Activated naive CD8-positive, alpha-beta T cell treated with anti-CD3 and anti-CD28 coated beads, Interleukin-2, amount 10 ng/mL, durations not matched to agents 7 days and 5 days (primary cell): Measurements from ENCODE around the gene NUCB1. TPM values are rescaled to one million over a fixed set of nuclear protein-coding genes. Genes with fewer than 3 reads are reported as not detected.

Source experiments
- ATAC-seq: fragments of 150-1000 bp; cut with Tn5 transposase; one replicate; pipeline ENCODE4 v1.10.0; 2021; ENCODE audit warnings: low read depth, moderate library complexity
- POLR2A ChIA-PET: fragments of 350-600 bp; sonication (Branson Sonifier 250); formaldehyde crosslinking; loops from one replicate; lab custom pipeline; 2021; ENCODE audit warnings: antibody characterized with exemption; lab: Charles Lee
- DNase-seq: peaks from one replicate; pipeline ENCODE4 v3.0.0; 2021
- H3K27ac Mint-ChIP-seq: one replicate; pipeline ENCODE4 v1.8.0; 2022; ENCODE audit warnings: mild to moderate bottlenecking, mixed read lengths
- H3K27me3 Mint-ChIP-seq: one replicate; pipeline ENCODE4 v1.8.0; 2022; ENCODE audit warnings: mild to moderate bottlenecking, moderate library complexity, mixed read lengths
- H3K36me3 Mint-ChIP-seq: one replicate; pipeline ENCODE4 v1.8.0; 2021; ENCODE audit warnings: mild to moderate bottlenecking, mixed read lengths
- H3K4me1 Mint-ChIP-seq: one replicate; pipeline ENCODE4 v1.8.0; 2021; ENCODE audit warnings: mixed read lengths
- H3K4me3 Mint-ChIP-seq: one replicate; pipeline ENCODE4 v1.8.0; 2022; ENCODE audit warnings: mild to moderate bottlenecking, moderate library complexity, mixed read lengths
- H3K9me3 Mint-ChIP-seq: one replicate; pipeline ENCODE4 v1.8.0; 2021; ENCODE audit warnings: mixed read lengths
- total RNA-seq, 2 experiments: library from RNA; stranded (reverse); gene quantifications; one replicate each; pipeline ENCODE4 v1.2.3, GENCODE V29; 2021

Gene NUCB1
- total RNA-seq, result 100 to 1,000 TPM; 203 to 214 TPM

- DNase-seq (peak; percentile 99), ATAC-seq (peak; percentile 89)
- Mint-ChIP-seq H3K27ac (peak within 1 kb of the TSS; percentile 96), H3K9me3 (no peaks in the 10 kb centered on the region), H3K4me3 (peak within 1 kb of the TSS; percentile 96), H3K36me3 (peaks cover 33% of the 10 kb centered on the region), H3K27me3 (peaks cover 16% of the 10 kb centered on the region), H3K4me1 (peaks cover 24% of the 10 kb centered on the region)
- POLR2A ChIA-PET, result interaction anchor here (0.5 to 4.2 kb wide), 17 partner anchors 11 to 686 kb away, joined by 3 to 79 read pairs (median 6); partner anchors contain the start of genes BAX, DHDH, FTL and GYS1
These were observed at the start of gene NUCB1 for GRCh38 chr19:48899781-48900476. Gene NUCB1 (plus strand): TSS chr19:48900312. CDS start chr19:48900797, 485 bp downstream.

- Mint-ChIP-seq H3K27me3 (peaks cover 2% of the 10 kb centered on the region), H3K27ac (no peak overlapping the region), H3K36me3 (no peaks in the 10 kb centered on the region), H3K4me3 (no peak overlapping the region), H3K4me1 (no peaks in the 10 kb centered on the region), H3K9me3 (no peaks in the 10 kb centered on the region)
- ATAC-seq (no peak), DNase-seq (no peak)
- POLR2A ChIA-PET, result no interaction called here
These were observed 47.8 kb upstream of the NUCB1 start for GRCh38 chr19:48852292-48852691.

- ATAC-seq (no peak), DNase-seq (no peak)
- Mint-ChIP-seq H3K4me1 (no peaks in the 10 kb centered on the region), H3K9me3 (no peaks in the 10 kb centered on the region), H3K27me3 (peaks cover 2% of the 10 kb centered on the region), H3K4me3 (no peak overlapping the region), H3K27ac (no peak overlapping the region), H3K36me3 (no peaks in the 10 kb centered on the region)
- POLR2A ChIA-PET, result no interaction called here
These were observed 46.6 kb upstream of the NUCB1 start for GRCh38 chr19:48853483-48853882.

DNA sequence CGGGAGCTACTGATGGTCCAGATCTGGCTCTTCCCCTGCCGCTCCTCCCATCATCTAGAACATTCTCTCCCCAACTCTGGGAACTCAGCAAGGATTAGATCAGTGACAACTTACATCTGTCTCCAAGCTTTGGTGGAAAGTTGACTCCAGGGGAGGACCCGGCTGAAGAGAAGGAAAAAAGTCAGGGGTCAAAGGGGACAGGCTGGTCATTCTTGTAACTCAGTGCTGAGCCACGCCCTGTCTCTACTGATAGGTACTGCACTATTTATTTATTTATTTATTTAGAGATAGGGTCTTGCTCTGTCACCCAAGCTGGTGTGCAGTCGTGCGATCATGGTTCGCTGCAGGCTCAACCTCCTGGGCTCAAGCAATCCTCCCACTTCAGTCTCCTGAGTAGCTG lies 46.0 kb upstream of the NUCB1 start:
- POLR2A ChIA-PET, result no interaction called here
- Mint-ChIP-seq H3K9me3 (no peaks in the 10 kb centered on the region), H3K36me3 (no peaks in the 10 kb centered on the region), H3K4me3 (no peak overlapping the region), H3K27me3 (peaks cover 2% of the 10 kb centered on the region), H3K4me1 (peaks cover 2% of the 10 kb centered on the region), H3K27ac (no peak overlapping the region)
- ATAC-seq (no peak), DNase-seq (no peak)

- Mint-ChIP-seq H3K36me3 (no peaks in the 10 kb centered on the region), H3K27ac (no peak overlapping the region), H3K4me3 (no peak overlapping the region), H3K4me1 (peaks cover 3% of the 10 kb centered on the region), H3K9me3 (no peaks in the 10 kb centered on the region), H3K27me3 (peaks cover 4% of the 10 kb centered on the region)
- POLR2A ChIA-PET, result no interaction called here
- ATAC-seq (no peak), DNase-seq (no peak)
These were observed 43.2 kb upstream of the NUCB1 start for GRCh38 chr19:48856921-48857320.

DNA sequence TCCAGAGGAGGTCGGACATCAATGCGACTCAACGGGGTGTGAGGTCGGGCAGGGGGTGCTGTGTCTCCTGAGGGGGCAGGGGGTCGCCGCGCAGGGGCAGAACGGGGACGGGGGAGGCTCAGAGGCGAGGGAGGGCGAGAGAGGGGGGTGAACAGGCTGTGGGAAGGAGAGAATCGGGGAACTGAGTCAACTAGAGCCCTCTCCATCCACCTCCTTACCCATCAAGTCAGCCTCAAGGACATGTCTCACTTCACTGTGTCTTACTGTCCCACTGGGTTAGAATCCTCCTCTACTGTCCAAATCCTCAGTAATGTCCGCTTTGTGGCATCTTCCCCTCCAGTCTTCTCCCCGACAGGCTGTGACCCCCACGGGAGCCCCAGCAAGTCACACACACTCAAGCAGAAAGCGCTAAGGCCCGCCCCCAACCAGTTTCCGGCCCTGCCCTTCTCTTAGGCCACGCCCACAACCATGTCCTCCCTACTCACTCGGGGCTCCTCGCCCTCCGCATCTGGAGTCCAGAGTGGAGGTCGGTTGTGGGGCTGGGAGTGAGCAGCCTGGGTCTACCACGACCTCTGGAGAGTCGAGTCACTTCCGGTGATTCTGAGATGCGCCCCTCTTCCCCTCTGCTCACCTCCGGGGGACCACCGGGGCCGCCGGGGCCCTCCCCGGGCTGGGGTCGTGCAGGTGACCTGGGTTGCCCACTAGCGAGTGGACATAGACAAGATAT lies 41.0 kb upstream of the NUCB1 start:
- POLR2A ChIA-PET, result interaction anchor here (0.5 to 1.3 kb wide), 5 partner anchors 13 to 120 kb away, joined by 3 to 9 read pairs (median 5); partner anchors contain the start of gene PPP1R15A
- Mint-ChIP-seq H3K4me1 (peaks cover 3% of the 10 kb centered on the region), H3K27ac (peak overlapping the region; percentile 89), H3K9me3 (no peaks in the 10 kb centered on the region), H3K4me3 (peak overlapping the region; percentile 95), H3K36me3 (no peaks in the 10 kb centered on the region), H3K27me3 (peaks cover 3% of the 10 kb centered on the region)
- ATAC-seq, result peak; percentile 87
- peak; percentile 80 for DNase-seq

DNA sequence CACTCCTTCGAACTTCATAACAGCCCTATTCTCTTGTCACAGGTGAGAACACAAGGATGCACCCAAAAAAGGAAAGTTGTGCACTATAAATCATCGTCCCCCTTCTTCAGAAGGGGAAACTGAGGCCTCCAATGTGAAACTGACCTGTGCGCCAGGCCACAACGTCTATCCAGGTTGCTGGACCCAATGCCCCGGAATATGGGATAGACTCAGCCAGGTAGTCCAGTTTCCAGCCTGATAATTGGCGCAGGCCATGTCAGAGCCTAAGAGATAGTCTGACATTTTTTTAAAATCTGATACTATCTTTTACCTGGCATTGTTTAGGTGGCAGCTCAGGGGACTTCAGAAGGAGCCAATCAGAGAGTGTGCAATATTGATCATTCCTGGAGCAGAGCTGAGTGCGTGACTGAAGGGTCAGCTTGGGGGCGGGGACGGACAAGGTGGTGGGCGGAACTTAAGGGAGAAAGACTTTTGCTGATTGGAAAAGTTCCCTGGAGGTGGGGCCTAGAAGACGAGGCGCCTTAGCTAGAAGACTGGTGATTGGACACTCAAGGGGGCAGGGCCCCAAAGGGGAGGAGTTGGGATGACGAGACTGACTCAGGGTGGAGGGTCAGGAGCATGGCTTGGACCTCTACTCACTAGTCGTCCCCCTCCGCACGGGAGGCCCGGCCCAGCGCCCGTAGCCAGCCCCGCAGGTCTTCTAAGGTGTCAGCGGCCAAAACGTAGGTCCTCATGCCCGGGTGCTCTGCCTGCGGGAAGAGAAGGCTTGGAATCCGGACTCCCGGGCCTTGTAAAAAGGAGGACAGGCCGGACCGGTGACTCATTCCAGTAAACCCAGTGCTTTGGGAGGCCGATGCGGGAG lies 40.2 kb upstream of the NUCB1 start:
- no peaks in the 10 kb centered on the region for H3K36me3 Mint-ChIP-seq
- peaks cover 5% of the 10 kb centered on the region for H3K27me3 Mint-ChIP-seq
- no peak for DNase-seq
- ATAC-seq, result no peak
- no peak overlapping the region for H3K27ac Mint-ChIP-seq
- H3K4me3 Mint-ChIP-seq, result no peak overlapping the region
- POLR2A ChIA-PET, result interaction anchor here (0.5 to 1.1 kb wide), 2 partner anchors 12 to 14 kb away, joined by 3 to 9 read pairs; partner anchors contain the start of gene PPP1R15A
- H3K9me3 Mint-ChIP-seq, result no peaks in the 10 kb centered on the region
- H3K4me1 Mint-ChIP-seq, result peaks cover 3% of the 10 kb centered on the region

DNA sequence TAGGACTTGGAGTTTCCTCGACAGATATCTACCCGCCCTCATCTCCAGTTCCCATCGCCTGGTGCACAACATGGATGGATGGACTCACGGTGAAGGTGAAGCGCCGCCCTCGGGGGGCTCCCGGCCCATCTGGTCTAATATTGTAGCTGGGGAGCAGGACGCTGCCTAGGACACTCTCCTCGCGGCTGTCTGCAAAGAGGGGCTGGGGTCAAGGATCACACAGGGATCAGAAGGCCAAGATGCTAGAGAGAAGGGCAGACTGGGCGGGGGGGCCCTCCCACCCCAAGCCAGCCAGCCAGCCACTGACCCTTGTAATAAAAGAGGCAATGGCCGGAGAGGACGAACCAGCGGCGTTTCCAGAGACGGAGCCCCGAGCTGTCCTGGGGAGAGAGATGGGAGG lies 38.8 kb upstream of the NUCB1 start:
- Mint-ChIP-seq H3K27ac (no peak overlapping the region), H3K27me3 (peaks cover 8% of the 10 kb centered on the region), H3K36me3 (no peaks in the 10 kb centered on the region), H3K4me3 (no peak overlapping the region), H3K4me1 (peaks cover 3% of the 10 kb centered on the region), H3K9me3 (no peaks in the 10 kb centered on the region)
- ATAC-seq (no peak), DNase-seq (no peak)
- POLR2A ChIA-PET, result no interaction called here

GRCh38 chr19:48862827-48863226 lies 37.3 kb upstream of the NUCB1 start:
- Mint-ChIP-seq H3K4me1 (peaks cover 3% of the 10 kb centered on the region), H3K27ac (no peak overlapping the region), H3K4me3 (no peak overlapping the region), H3K9me3 (no peaks in the 10 kb centered on the region), H3K27me3 (peaks cover 8% of the 10 kb centered on the region), H3K36me3 (no peaks in the 10 kb centered on the region)
- ATAC-seq (no peak), DNase-seq (no peak)
- POLR2A ChIA-PET, result interaction anchor here (1.2 kb wide), 1 partner anchor 9 kb away, joined by 3 read pairs; the partner anchor contains the start of gene PPP1R15A

GRCh38 chr19:48866692-48867091 lies 33.4 kb upstream of the NUCB1 start:
- POLR2A ChIA-PET, result no interaction called here
- ATAC-seq (no peak), DNase-seq (no peak)
- no peaks in the 10 kb centered on the region for H3K36me3 Mint-ChIP-seq
- H3K4me1 Mint-ChIP-seq, result peaks cover 3% of the 10 kb centered on the region
- H3K4me3 Mint-ChIP-seq, result no peak overlapping the region
- H3K27me3 Mint-ChIP-seq, result peaks cover 6% of the 10 kb centered on the region
- no peaks in the 10 kb centered on the region for H3K9me3 Mint-ChIP-seq
- no peak overlapping the region for H3K27ac Mint-ChIP-seq

DNA sequence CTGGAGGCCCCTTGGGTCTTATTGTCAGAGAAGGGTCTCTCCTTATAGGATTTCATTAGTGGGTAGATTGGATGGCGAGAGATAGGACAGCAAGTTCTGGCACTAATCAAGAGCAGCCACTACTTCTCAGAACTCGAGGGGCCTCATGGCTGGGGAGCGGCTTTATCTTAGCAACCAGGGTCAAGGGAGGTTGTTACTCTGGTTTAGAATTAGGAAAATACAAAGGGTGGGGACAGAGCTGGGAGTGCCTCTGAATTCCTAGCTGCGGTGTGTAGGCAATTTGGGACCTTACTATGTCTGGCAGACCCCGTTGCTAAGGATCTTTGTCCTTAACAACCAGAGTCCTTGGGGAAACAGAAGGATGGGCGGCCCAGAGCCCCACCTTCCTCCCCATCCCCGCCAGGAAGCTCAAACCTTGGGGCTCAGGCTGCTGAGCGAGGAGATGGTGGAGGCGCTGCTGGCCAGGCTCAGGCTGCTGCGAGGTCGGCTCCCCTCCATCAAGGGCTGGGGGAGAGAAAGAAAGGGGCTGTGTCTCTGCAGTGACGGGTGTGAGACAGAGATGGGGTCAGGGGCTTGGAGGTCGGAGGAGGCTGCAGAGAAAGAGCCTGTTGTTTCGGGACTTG lies 32.9 kb upstream of the NUCB1 start:
- H3K4me3 Mint-ChIP-seq, result no peak overlapping the region
- H3K27ac Mint-ChIP-seq, result no peak overlapping the region
- POLR2A ChIA-PET, result no interaction called here

GRCh38 chr19:48867746-48868113 lies 32.4 kb upstream of the NUCB1 start:
- Mint-ChIP-seq H3K4me3 (no peak overlapping the region), H3K27me3 (peaks cover 6% of the 10 kb centered on the region), H3K4me1 (peaks cover 5% of the 10 kb centered on the region), H3K36me3 (peaks cover 3% of the 10 kb centered on the region), H3K27ac (no peak overlapping the region), H3K9me3 (no peaks in the 10 kb centered on the region)
- no peak for ATAC-seq
- DNase-seq, result no peak
- POLR2A ChIA-PET, result no interaction called here

More for the DNA sequence above, 32.9 kb upstream of the NUCB1 start:
- Mint-ChIP-seq H3K27me3 (peaks cover 6% of the 10 kb centered on the region), H3K9me3 (no peaks in the 10 kb centered on the region), H3K4me1 (peaks cover 5% of the 10 kb centered on the region), H3K36me3 (peaks cover 1% of the 10 kb centered on the region)
- ATAC-seq, result no peak
- no peak for DNase-seq
